ENCODE results near the gene INPP5D.
"Not testable (repeated sequence)": the region's sequence is repeated elsewhere in the genome, so short reads cannot be mapped to it uniquely, and the experiment has no call there.

INPP5D gene

GRCh38 chr2:233032551-233033320 is 27.4 kb upstream of the INPP5D start, which contains the start of gene NEU2:
Gene NEU2 (plus strand): TSS chr2:233032672. CDS start chr2:233032672, 0 bp downstream.
- DNase-seq (ENCODE audit: low spot score), result no peak

- DNase-seq (ENCODE audit: low spot score), result no peak
Observed at GRCh38 chr2:233033672-233034071, 26.5 kb upstream of the INPP5D start.

- no peak for DNase-seq (ENCODE audit: low spot score)
Observed at GRCh38 chr2:233034091-233034882, 25.9 kb upstream of the INPP5D start.

GRCh38 chr2:233035426-233036161 is 24.5 kb upstream of the INPP5D start:
- no peak for DNase-seq (ENCODE audit: low spot score)

GRCh38 chr2:233036162-233036838 is 23.8 kb upstream of the INPP5D start:
- no peak for DNase-seq (ENCODE audit: low spot score)

- no peak for DNase-seq (ENCODE audit: low spot score)
Observed at GRCh38 chr2:233037078-233037477, 23.1 kb upstream of the INPP5D start.

GRCh38 chr2:233039212-233039845 is 20.8 kb upstream of the INPP5D start:
- DNase-seq (ENCODE audit: low spot score), result no peak

- DNase-seq (ENCODE audit: low spot score), result no peak
Observed at GRCh38 chr2:233039846-233040530, 20.2 kb upstream of the INPP5D start.

GRCh38 chr2:233040571-233040970 is 19.6 kb upstream of the INPP5D start:
- DNase-seq (ENCODE audit: low spot score), result no peak

GRCh38 chr2:233041722-233042323 is 18.3 kb upstream of the INPP5D start:
- DNase-seq (ENCODE audit: low spot score), result no peak

- DNase-seq (ENCODE audit: low spot score), result no peak
Observed at GRCh38 chr2:233042549-233042948, 17.6 kb upstream of the INPP5D start.

GRCh38 chr2:233044974-233045605 is 15.1 kb upstream of the INPP5D start:
- DNase-seq (ENCODE audit: low spot score), result no peak

GRCh38 chr2:233047206-233047605 is 12.9 kb upstream of the INPP5D start:
- no peak for DNase-seq (ENCODE audit: low spot score)

GRCh38 chr2:233047667-233048066 is 12.5 kb upstream of the INPP5D start:
- no peak for DNase-seq (ENCODE audit: low spot score)

- no peak for DNase-seq (ENCODE audit: low spot score)
Observed at GRCh38 chr2:233048569-233049193, 11.5 kb upstream of the INPP5D start.

- DNase-seq (ENCODE audit: low spot score), result no peak
Observed at GRCh38 chr2:233049194-233049761, 10.9 kb upstream of the INPP5D start.

GRCh38 chr2:233051241-233052149 is 8.6 kb upstream of the INPP5D start:
- no peak for DNase-seq (ENCODE audit: low spot score)

- not testable (repeated sequence) for DNase-seq (ENCODE audit: low spot score)
Observed at GRCh38 chr2:233052517-233052916, 7.6 kb upstream of the INPP5D start.
